ENCODE results near the gene KRT14.
"Not testable (repeated sequence)": the region's sequence is repeated elsewhere in the genome, so short reads cannot be mapped to it uniquely, and the experiment has no call there.

Gene KRT14

DNA sequence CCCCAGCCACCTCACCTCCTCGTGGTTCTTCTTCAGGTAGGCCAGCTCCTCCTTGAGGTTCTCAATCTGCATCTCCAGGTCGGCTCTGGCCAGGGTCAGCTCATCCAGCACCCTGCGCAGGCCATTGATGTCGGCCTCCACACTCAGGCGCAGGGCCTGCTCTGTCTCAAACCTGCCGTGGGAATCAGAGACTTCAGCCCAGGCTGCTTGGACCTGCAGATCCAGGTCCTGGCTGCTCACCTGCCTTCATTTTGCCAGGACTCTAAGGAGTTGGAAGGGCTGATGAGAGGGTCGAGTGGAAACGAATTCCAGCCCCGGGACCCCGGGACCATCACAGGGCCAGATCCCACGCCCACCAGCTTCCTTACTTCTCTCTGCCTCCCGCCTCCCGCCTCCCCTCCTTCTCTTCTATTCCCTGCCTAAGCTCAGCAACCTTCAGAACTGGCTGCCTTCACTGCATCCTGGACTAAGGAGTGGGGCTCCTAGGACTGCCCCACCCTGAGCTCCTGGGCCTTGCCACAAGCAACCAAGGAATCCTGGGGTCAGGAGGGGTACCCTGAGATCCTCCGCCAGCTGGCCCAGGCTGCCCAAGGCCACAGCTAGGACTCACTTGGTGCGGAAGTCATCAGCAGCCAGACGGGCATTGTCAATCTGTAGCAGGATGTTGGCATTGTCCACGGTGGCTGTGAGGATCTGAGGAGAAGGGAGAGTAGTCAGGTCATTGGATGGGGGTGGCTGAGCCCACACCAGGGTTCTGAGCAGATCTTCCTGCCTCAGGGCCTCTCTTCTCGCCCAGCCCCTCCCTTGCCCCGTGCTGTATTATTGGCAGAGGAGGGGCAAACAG is 35.9 kb upstream of the KRT14 start:
- DNase-seq: not testable (repeated sequence)

DNA sequence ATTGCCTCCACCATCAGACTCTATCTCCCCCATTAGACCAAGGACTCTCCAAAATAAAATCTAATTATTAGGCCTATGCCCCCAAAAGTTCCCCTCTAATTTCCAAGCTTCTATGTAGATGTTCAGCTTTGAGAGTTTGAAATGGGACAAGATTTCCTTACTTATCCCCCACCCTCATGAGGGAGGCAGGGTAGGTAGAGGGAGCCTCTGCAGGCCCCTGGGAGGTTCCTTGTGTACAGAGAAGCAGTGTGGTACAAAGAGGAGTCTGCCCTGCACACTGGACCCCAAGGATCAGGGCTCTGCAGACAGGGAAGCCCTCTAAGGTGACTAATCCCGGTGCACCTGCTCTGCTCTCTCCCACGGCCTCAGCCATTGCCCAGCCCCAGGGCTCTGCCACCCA is 35.2 kb upstream of the KRT14 start:
- DNase-seq: no peak

- DNase-seq: not testable (repeated sequence)
These were observed 34.7 kb upstream of the KRT14 start for GRCh38 chr17:41621435-41621817.

- DNase-seq: no peak
These were observed 34.1 kb upstream of the KRT14 start for GRCh38 chr17:41620583-41621434.

DNA sequence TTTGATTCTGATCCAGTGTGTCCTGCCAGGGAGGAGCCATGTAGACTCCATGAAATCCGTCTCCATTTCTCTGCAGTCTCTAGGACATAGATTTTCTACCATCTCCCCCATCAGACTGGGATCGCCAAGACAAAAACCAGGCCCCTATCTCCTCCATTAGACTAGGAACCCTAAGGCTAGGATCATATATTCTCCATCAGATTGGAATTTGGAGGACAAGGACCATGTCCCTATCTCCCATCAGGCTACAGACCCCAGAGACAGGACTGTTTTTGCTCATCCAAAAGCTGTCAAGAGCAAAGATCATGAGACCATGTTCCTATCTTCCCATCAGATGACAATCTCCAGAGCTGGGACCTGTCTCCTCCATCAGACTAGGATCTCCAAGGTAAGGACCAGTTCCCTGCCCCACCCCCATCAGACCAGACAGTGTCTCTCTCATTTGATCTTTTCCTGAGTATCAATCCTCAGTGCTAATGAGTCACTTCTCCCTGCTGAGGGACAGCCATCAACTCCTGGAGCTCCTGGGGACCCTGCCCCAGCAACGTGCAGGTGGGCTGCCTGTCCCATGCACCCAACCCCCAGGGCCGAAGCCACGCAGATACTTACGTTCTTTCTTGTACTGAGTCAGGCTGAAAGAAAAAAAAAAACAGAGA is 33.4 kb upstream of the KRT14 start:
- not testable (repeated sequence) for DNase-seq

GRCh38 chr17:41619036-41619926 is 32.6 kb upstream of the KRT14 start:
- no peak for DNase-seq

DNA sequence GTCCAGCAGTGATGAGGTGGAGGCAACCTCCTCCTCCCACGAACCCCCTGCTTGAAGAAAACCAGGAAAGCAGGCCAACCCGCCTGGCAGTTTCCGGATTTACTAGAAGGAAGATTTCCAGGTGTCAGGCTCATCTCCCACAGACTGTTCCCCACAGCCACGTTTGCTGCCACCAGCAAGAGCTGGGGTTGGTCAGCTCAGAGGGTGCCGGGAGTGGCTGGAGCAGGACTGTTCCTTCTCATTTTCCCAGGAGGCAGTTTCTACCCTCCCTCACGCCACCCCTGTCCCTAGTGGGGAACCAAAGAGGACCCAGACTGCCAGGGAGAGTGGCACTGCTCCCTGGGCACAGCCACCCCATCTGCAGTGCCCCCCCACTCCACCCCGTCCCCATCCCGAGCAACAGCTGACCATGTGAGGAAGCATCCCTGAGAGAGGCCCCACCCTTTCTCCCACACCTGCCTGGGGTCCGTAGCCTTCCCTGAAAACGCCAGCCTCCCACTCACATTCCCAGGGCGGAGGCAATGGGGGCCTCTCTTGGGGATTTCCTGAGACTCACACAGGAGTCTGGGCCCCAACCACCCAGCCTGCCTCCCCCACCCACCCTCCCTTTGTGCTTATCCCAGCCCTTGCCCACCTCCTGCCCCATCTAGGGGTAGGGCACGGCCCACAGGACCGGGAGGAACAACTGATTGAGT is 31.8 kb upstream of the KRT14 start:
- DNase-seq: no peak

DNA sequence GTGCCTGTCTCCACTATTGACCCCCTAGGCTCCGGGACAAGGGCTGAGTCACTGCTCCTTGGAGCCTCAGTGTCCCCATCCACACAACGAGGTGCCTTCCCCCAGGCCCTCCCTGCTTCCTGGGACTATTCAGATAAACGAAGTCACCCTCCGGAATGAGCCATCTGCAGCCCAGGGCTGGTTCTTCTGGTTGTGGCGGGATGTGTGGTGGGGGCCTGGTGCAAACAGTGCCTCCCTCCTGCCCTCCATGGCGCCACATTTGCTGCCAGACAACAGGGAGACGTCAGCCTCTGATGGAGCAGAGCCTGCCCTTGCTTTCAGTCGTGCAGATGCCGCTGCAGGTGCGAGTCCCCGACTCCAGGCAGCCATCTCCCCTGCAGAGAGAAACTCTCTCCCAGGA is 31.0 kb upstream of the KRT14 start:
- no peak for DNase-seq

GRCh38 chr17:41617136-41617535 is 30.4 kb upstream of the KRT14 start:
- no peak for DNase-seq

DNA sequence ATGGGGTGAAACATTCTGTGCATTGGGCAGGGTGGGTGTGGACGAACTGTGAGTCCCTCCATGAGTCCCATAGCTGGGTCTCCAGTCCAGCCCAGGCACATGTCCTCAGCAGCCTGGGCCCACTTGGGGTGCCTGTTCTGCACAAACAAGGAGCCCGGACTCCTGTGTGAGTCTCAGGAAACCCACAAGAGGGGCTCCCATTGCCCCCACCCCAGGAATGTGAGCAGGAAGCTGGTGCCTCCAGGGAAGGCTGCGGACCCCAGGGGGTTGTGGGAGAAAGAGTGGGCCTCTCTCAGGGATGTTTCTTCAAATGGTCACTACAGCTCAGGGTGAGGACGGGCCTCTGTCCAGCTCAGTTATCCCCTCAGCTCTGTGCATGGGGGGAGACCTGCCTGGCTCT is 29.8 kb upstream of the KRT14 start:
- not testable (repeated sequence) for DNase-seq

- no peak for DNase-seq
These were observed 28.8 kb upstream of the KRT14 start for GRCh38 chr17:41615454-41615853.

DNA sequence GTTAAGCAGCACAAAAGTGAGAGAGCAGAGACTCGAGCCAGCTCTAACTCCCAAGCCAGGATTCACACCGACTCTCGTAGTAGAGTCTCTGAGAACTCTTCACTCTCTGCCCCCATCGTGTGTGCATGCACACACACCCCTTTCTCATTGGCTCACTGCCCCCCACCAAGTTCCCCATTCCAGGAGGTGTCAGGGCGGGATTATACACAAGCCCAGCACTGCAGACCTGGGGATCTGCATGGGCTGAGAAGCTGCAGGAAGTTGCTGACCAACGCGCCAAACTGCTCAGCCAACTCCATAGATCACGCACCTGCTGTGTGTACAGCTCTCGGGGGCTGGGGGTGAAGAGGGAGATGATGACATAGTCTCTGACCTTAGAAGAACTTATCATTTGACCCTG is 28.1 kb upstream of the KRT14 start:
- not testable (repeated sequence) for DNase-seq

GRCh38 chr17:41614098-41614497 is 27.4 kb upstream of the KRT14 start:
- no peak for DNase-seq

DNA sequence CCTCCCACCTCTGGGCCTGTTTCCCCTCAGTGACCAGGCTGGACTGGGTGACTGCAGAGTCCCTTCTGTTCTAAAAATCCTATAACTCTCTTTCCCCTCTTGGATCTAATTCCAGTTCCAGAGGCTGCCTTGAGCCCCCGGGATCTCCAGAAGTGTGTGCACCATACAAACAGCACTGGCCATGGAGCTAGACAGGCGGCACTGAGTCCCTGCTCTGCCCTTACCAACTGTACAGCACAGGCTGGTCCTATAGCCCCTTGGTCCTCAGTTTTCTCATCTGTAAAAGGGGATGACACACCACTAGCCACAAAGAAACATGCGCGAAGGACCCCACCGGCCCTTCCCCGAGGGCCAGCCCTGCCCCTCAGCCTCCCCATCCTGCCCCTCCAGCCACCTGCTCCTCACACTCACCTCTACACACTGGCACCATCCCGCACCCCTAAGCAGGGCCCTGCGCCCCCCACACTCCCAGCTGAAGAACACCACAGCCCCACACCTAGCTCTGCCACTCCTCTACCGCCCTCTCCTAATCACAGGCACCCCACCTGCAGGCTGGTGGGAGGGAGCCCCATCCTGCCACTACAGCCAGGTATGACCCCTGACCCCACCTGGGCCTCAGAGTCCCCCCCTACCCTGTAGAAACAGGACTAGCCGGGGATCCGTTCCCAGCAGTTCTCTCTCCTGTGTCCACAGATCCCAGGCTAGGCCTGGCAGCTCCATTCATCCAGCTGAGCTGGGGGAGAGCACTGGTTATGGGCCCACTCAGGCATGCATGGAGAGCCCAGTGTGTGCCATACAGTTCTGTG is 26.8 kb upstream of the KRT14 start:
- DNase-seq: no peak

DNA sequence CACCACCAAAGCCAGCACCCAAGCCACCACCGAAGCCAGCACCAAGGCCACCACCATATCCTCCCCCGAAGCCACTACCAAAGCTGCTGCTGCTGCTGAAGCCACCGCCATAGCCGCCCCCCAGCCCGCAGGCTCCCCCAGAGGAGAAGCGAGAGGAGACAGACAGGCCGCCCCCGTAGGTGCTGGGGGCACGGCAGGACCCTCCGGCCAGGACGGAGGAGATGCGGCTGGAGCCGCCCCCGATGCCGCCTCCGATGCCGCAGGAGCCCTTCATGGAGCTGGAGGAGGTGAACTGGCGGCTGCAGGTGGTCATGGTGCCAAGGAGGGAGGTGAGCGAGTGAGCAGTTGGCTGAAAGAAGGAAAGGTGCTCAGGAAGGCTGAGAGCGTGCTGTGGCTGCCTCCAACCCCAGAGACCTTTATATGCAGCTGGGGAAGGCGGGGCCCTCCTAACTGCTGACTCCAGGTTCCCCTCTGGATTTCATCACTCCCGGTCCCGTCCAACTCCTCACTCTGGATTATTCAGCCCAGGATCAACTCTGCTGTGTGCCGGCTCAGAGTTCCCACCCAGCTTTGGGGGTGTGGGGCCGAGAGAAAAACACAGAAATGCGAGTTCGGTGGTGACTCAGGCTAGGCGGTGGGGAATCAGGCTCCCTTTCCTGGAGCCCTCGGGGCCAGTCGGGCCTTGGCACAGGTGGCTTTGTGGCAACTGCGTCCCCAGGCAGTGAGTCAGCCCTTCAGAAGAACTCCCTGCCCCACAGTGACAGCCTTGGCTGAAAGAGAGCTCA is 25.9 kb upstream of the KRT14 start, which contains the start of gene KRT16:
TSS of gene KRT16 (minus strand) at position 392 of the 785 bp plus-strand sequence. CDS start at position 313, 79 bp downstream.
- not testable (repeated sequence) for DNase-seq

- DNase-seq: no peak
These were observed 24.4 kb upstream of the KRT14 start for GRCh38 chr17:41610965-41611640.

DNA sequence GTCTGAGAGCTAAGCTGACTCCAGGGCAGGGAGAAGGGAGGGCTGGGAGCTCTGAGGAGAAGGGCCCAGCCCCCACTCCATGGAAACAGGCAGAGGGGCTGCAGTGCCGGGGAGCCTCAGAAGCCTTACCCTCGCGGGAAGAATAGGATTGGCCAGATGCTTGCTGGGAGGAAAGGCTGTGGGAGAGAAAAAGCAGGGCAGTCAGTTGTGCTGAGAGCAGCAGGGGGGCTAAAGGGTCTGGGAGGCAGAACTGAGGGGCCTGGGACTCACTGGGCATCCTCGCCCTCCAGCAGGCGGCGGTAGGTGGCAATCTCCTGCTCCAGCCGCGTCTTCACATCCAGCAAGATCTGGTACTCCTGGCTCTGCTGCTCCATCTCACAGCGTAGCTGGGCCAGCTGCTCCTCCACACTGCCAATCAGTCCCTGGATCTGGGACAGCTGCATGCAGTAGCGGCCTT is 23.4 kb upstream of the KRT14 start:
- DNase-seq: not testable (repeated sequence)

DNA sequence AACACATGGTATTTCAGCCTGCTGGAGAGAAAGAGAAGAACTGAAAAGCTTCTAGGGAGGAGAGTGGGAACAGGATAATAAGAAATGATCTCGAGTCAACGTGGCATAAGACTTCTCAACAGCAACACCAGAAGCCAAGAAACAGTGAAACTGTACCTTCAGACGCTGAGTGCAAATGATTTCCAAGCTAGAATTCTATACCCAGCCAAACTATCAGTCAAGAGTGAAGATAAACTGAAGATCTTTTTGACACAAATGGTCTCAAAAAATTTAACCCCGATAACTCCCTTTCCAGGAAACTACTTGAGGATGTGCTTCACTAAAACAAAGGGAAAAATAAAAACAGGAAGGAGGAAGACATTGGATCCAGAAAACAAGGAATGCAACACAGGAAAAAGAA is 20.2 kb upstream of the KRT14 start:
- not testable (repeated sequence) for DNase-seq

DNA sequence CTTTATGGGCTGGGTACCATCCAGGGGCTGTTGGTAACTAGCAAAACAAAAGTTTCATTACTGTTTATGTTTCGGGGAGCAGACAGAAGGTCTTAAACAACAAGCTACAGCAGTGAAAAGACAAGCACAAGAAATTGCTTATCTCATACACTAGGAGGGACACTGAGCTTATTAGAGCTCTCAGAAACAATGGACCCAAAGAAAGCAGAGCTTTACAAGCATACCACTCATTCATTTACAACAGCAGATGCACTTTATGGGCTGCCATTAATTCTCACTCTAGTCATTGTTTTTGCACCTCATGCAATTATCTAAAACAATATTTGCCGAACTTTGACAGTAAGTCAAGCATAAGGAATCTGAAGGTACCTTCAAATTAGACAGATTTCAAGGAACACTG is 15.8 kb upstream of the KRT14 start:
- DNase-seq: no peak
